GM23248 (cell line): Measurements from ENCODE around the gene DNM1. TPM values are rescaled to one million over a fixed set of nuclear protein-coding genes. Genes with fewer than 3 reads are reported as not detected.

Source experiments
- DNase-seq: peaks from one replicate; pipeline ENCODE4 v3.0.0-alpha.2; 2015
- H2AFZ ChIP-seq: fragments of 200-600 bp; sonication (generic); 2 replicates; pipeline ENCODE4 v1.6.1; 2016; ENCODE audit warnings: antibody characterized with exemption
- H3F3A ChIP-seq: fragments of 200-600 bp; sonication (generic); 2 replicates; pipeline ENCODE4 v1.6.1; 2016; ENCODE audit warnings: mild to moderate bottlenecking, antibody characterized with exemption, mixed run types; ENCODE audit not compliant: insufficient read depth
- H3K27ac ChIP-seq: fragments of 200-600 bp; sonication (generic); 2 replicates; pipeline ENCODE4 v1.5.1; 2016; ENCODE audit warnings: mild to moderate bottlenecking
- H3K27me3 ChIP-seq: fragments of 200-600 bp; sonication (generic); replicated peaks from 2 replicates; pipeline ENCODE4 v1.6.1; 2016; ENCODE audit warnings: mild to moderate bottlenecking; ENCODE audit not compliant: insufficient read depth
- H3K36me3 ChIP-seq: fragments of 200-600 bp; sonication (generic); 2 replicates; pipeline ENCODE4 v1.6.1; 2016; ENCODE audit warnings: low read depth, mild to moderate bottlenecking
- H3K4me1 ChIP-seq: fragments of 200-600 bp; sonication (generic); 2 replicates; pipeline ENCODE4 v1.6.1; 2016; ENCODE audit warnings: mild to moderate bottlenecking; ENCODE audit not compliant: insufficient read depth
- H3K4me2 ChIP-seq: fragments of 200-600 bp; sonication (generic); one replicate; pipeline ENCODE4 v1.6.1; 2016; ENCODE audit warnings: mild to moderate bottlenecking; ENCODE audit not compliant: unreplicated experiment
- H3K4me3 ChIP-seq: fragments of 200-600 bp; sonication (generic); 2 replicates; pipeline ENCODE4 v1.5.1; 2016; ENCODE audit warnings: mild to moderate bottlenecking
- H3K79me2 ChIP-seq: fragments of 200-600 bp; sonication (generic); 2 replicates; pipeline ENCODE4 v1.6.1; 2016; ENCODE audit warnings: mild to moderate bottlenecking; ENCODE audit not compliant: insufficient read depth
- H3K9ac ChIP-seq: fragments of 200-600 bp; sonication (generic); 2 replicates; pipeline ENCODE4 v1.6.1; 2016; ENCODE audit warnings: mild to moderate bottlenecking
- H3K9me2 ChIP-seq: fragments of 200-600 bp; sonication (generic); 2 replicates; pipeline ENCODE4 v1.6.1; 2016; ENCODE audit warnings: mixed run types, mild to moderate bottlenecking, moderate library complexity; ENCODE audit not compliant: insufficient read depth
- H3K9me3 ChIP-seq: fragments of 200-600 bp; sonication (generic); one replicate; pipeline ENCODE4 v1.6.1; 2017; ENCODE audit warnings: low read depth
- H4K20me1 ChIP-seq: fragments of 200-600 bp; sonication (generic); 2 replicates; pipeline ENCODE4 v1.6.0; 2016; ENCODE audit not compliant: insufficient read depth
- EZH2 ChIP-seq: fragments of 200-600 bp; sonication (generic); IDR thresholded peaks from 2 replicates; pipeline ENCODE4 v1.6.1; 2018; ENCODE audit warnings: antibody characterized with exemption, mild to moderate bottlenecking; ENCODE audit not compliant: insufficient read depth, poor library complexity, severe bottlenecking
- EZH2phosphoT487 ChIP-seq: fragments of 200-600 bp; sonication (generic); IDR thresholded peaks from 2 replicates; pipeline ENCODE4 v1.6.1; 2018; ENCODE audit warnings: antibody characterized with exemption, moderate library complexity, mild to moderate bottlenecking, low read depth; ENCODE audit not compliant: insufficient read depth
- WGBS, 2 experiments: methylation state at CpG; one replicate each; pipeline ENCODE4 v1.1.6; 2015 to 2017; ENCODE audit warnings: low lambda C conversion rate in 2 of 2, low coverage in 1 of 2; ENCODE audit errors: missing lambda C conversion rate in 2 of 2; 5-methylcytosine and 5-hydroxymethylcytosine counted together
- in situ Hi-C: fragments of 300-500 bp; cut with MboI; formaldehyde crosslinking; loops from 2 replicates; pipeline ENCODE4 v1.15.0; 2020
- polyA plus RNA-seq: library from polyadenylated mRNA; unstranded; fragments of >200 nt; fragmentation: Nextera tagmentation; extraction: Ambion mirVana; gene quantifications from 2 replicates; pipeline ENCODE4 v1.2.1, GENCODE V29; 2016
- total RNA-seq: library from RNA; depleted of rRNA; stranded (reverse); fragments of >200 nt; shearing (Covaris generic); gene quantifications from 2 replicates; pipeline ENCODE4 v1.2.3, GENCODE V29; 2014

The DNM1 gene
- total and polyA plus RNA-seq, 2 experiments from 2014 or later: 12.1 to 19.0 TPM

DNA sequence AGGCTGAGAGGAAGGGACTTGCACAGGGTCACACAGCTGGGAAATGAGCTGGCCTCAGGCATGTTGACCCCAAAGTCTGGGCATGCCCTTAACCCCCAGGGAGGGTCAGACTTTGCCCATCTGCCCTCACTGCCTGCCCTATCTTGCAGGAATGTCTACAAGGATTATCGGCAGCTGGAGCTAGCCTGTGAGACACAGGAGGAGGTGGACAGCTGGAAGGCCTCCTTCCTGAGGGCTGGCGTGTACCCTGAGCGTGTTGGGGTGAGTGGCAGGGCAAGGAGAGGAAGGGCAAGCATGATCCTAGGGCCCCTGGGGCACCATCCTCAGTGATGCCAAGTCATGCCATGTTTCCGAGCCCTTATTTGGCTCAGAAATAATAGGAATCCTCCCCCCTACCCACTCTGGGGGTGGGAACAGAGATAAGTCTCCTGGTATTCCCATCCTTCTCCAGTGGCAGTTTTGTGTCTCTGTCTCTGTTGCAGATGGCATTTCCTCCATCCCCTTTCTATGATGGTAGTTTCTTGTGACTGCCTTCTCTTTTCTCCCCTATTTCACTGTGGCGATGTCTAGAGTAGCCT, 44.1 kb downstream of the DNM1 start:
- peaks cover 10% of the 10 kb centered on the region for H3F3A ChIP-seq
- no peaks in the 10 kb centered on the region for H3K9me3 ChIP-seq
- no peak overlapping the region for H3K27ac ChIP-seq
- H2AFZ ChIP-seq: no peak overlapping the region
- DNase-seq: no peak
- H3K79me2 ChIP-seq: no peaks in the 10 kb centered on the region
- H3K4me3 ChIP-seq: no peak overlapping the region
- no peak overlapping the region for H3K9ac ChIP-seq
- no peaks in the 10 kb centered on the region for H3K36me3 ChIP-seq
- H3K4me2 ChIP-seq: no peak overlapping the region
- TF ChIP-seq EZH2phosphoT487 (no peak), EZH2 (no peak)
- in situ Hi-C loops: no loop called here
- no peaks in the 10 kb centered on the region for H3K9me2 ChIP-seq
- H3K4me1 ChIP-seq: peaks cover 32% of the 10 kb centered on the region
- 92 to 96% methylated on average over 5 of the region's 5 CpGs for WGBS, 2 experiments
- H3K27me3 ChIP-seq: no peaks in the 10 kb centered on the region
- H4K20me1 ChIP-seq: no peaks in the 10 kb centered on the region

DNA sequence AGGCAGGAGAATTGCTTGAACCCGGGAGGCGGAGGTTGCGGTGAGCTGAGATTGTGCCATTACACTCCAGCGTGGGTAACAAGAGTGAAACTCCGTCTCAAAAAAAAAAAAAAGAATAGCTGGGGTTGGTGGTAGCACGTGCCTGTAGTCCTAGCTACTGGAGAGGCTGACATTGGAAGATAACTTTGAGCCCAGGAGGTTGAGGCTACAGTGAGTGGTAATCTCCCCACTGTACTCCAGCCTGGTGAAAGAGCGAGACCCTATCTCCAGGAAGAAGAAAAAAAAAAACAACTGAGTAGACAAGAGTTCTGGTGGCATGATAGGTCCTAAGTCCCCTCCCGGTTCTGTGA, 46.4 kb downstream of the DNM1 start:
- WGBS, 2 experiments: 87 to 92% methylated on average over 8 of the region's 8 CpGs
- Histone ChIP-seq H3K36me3 (no peaks in the 10 kb centered on the region), H2AFZ (no peak overlapping the region), H3K9me3 (no peaks in the 10 kb centered on the region), H4K20me1 (no peaks in the 10 kb centered on the region), H3F3A (peaks cover 9% of the 10 kb centered on the region; the same call in 1 of the 2 replicates), H3K9me2 (no peaks in the 10 kb centered on the region), H3K4me2 (no peak overlapping the region), H3K4me3 (no peak overlapping the region), H3K27ac (no peak overlapping the region), H3K79me2 (no peaks in the 10 kb centered on the region), H3K9ac (no peak overlapping the region), H3K4me1 (peaks cover 14% of the 10 kb centered on the region), H3K27me3 (no peaks in the 10 kb centered on the region)
- in situ Hi-C loops: no loop called here
- DNase-seq: no peak
- TF ChIP-seq EZH2 (no peak), EZH2phosphoT487 (no peak)

DNA sequence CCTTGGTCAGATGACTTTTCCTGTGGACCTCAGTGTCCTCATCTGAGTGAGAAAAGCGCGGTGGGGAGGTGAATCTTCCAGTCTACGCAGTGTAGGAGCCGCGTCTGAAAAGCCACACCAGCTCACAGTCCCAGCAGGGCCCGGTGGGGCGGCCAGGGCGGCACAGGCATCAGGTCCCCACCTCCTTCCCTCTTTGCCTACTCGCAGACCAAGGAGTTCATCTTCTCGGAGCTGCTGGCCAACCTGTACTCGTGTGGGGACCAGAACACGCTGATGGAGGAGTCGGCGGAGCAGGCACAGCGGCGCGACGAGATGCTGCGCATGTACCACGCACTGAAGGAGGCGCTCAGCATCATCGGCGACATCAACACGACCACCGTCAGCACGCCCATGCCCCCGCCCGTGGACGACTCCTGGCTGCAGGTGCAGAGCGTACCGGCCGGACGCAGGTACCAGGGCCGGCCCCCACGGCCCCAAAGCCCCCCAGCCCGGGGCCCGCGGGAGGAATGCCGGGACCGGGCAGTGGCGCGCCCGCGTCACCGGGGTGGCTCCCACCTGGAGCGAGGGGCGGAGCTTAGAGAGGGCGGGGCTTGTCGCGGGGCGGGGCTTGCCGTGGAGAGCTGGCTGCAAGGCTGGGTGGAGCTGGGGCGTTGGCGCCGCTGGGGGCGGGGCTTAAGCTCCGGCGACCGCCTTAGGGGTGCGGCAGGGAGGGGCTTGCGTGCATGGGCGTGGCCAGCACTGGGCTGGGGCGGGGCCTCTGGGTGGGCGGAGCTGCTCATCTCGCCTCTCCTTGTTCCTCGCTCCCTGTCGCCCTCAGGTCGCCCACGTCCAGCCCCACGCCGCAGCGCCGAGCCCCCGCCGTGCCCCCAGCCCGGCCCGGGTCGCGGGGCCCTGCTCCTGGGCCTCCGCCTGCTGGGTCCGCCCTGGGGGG, 47.0 kb downstream of the DNM1 start:
- H3K9me3 ChIP-seq: no peaks in the 10 kb centered on the region
- peaks cover 10% of the 10 kb centered on the region; the same call in 1 of the 2 replicates for H3F3A ChIP-seq
- no peak for TF ChIP-seq EZH2phosphoT487
- no peak for TF ChIP-seq EZH2
- WGBS, 2 experiments: 68 to 81% methylated on average over 40 to 74 of the region's 81 CpGs
- H3K36me3 ChIP-seq: no peaks in the 10 kb centered on the region
- no peak overlapping the region for H2AFZ ChIP-seq
- peak; percentile 77 for DNase-seq
- no peak overlapping the region for H3K27ac ChIP-seq
- H3K4me1 ChIP-seq: peaks cover 12% of the 10 kb centered on the region
- in situ Hi-C loops: no loop called here
- H3K79me2 ChIP-seq: no peaks in the 10 kb centered on the region
- no peaks in the 10 kb centered on the region for H3K9me2 ChIP-seq
- H3K4me3 ChIP-seq: no peak overlapping the region
- no peaks in the 10 kb centered on the region for H4K20me1 ChIP-seq
- H3K9ac ChIP-seq: no peak overlapping the region
- no peak overlapping the region for H3K4me2 ChIP-seq
- no peaks in the 10 kb centered on the region for H3K27me3 ChIP-seq

DNA sequence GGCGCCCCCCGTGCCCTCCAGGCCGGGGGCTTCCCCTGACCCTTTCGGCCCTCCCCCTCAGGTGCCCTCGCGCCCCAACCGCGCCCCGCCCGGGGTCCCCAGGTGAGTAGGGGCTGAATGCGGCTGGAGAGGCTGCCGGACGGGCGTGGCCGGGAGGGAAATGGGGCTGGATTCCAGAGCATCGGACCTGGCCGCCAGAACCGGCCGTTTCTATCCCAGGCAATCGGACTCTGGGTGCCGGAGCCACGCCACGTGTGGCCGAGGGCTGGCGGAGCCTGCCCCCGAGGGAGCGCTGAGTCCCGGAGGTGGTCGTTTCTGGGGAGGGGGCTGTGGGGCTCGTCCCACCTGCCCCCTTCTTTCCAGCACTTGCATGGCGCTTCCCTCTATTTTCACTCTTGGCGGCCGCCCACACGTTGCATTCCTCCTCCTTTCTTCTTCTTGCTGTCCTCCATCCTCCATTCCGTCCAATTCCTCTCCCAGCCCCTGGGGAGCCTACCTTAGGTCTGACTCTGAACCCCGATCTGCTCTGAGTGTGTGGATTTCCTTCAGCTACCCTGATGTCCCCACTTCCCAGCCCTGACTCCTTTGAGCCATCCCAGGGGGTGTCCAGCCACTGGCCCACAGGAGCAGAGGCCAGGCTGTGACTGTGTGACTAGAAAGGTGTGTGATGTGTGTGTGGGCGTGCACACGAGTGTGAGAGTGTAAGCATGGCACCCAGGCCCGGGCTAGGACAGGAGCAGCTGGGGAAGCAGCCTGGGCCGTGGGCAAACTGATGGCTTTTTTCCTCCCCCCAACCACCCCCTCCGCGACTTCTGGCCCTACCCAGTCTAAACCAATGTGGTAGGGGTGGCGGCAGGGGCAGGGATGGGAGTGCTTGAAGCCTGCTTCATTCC, 47.9 kb downstream of the DNM1 start:
- Histone ChIP-seq H3K9ac (no peak overlapping the region), H3F3A (peaks cover 11% of the 10 kb centered on the region; the same call in 1 of the 2 replicates), H3K27me3 (no peaks in the 10 kb centered on the region), H3K9me3 (no peaks in the 10 kb centered on the region), H3K4me2 (no peak overlapping the region), H3K4me1 (peaks cover 3% of the 10 kb centered on the region), H3K9me2 (no peaks in the 10 kb centered on the region), H3K36me3 (no peaks in the 10 kb centered on the region; the same call in 1 of the 2 replicates), H3K27ac (no peak overlapping the region), H3K4me3 (no peak overlapping the region), H2AFZ (no peak overlapping the region), H4K20me1 (no peaks in the 10 kb centered on the region), H3K79me2 (no peaks in the 10 kb centered on the region)
- WGBS, 2 experiments: 73 to 88% methylated on average over 25 to 40 of the region's 43 CpGs
- in situ Hi-C loops: no loop called here
- DNase-seq: no peak
- TF ChIP-seq EZH2phosphoT487 (no peak), EZH2 (no peak)
